Stimulated activated CD4-positive, alpha-beta T cell treated with anti-CD3 and anti-CD28 coated beads, Interleukin-1b, Interleukin-23, amount 100 ng/mL, for 1 hour (primary cell): Measurements from ENCODE around the gene DEGS2.

Experiments
- DNase-seq, 2 donors: peaks; one replicate each; pipeline ENCODE4 v3.0.0-alpha.2; 2020; ENCODE audit warnings: low read depth in 2 of 2

Gene DEGS2

DNA sequence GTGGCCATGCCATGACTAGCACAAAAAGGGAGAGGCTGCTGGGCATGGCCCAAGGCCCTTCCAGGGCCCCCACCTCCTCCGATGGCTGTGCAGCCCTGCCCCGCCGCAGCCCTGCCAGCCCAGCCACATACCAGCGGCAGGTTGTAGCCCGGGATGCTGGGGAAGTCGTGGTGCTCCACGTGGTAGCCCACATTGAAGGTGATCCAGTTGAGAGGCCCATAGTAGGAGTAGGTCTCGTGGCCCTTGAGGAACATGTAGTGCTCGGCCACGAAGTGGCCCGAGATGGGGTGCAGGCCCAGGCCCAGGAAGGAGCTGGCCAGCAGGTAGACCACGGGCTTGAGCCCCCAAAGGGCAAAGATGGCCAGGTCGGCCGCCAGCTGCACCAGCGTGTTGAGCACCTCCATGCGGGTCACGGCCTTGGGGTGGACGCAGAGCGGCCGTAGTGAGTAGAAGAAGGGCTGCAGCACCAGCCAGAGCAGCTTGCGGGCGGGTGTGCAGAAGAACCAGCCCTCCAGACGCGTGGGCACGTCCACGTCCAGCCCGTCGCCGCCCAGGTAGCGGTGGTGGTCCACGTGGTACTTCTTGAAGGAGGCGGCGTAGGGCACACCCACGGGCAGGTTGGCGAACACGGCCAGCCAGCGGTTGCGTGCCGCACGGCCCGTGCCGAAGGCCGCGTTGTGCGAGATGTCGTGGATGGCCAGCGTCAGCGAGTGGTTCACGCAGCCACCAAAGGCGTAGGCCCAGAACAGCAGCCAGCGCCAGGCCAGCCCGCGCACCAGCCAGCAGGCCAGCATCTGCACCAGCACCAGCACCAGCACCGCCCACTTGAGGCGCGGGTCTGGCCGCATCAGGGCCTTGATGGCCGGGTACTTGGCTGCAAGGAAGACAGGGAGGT is 10.4 kb downstream of the DEGS2 start:
- no peak for DNase-seq

GRCh38 chr14:100147691-100148464 is 11.6 kb downstream of the DEGS2 start:
- DNase-seq, result no peak

- peak; percentile 17 to 19 for DNase-seq
These were observed 12.2 kb downstream of the DEGS2 start for GRCh38 chr14:100147181-100147631.

DNA sequence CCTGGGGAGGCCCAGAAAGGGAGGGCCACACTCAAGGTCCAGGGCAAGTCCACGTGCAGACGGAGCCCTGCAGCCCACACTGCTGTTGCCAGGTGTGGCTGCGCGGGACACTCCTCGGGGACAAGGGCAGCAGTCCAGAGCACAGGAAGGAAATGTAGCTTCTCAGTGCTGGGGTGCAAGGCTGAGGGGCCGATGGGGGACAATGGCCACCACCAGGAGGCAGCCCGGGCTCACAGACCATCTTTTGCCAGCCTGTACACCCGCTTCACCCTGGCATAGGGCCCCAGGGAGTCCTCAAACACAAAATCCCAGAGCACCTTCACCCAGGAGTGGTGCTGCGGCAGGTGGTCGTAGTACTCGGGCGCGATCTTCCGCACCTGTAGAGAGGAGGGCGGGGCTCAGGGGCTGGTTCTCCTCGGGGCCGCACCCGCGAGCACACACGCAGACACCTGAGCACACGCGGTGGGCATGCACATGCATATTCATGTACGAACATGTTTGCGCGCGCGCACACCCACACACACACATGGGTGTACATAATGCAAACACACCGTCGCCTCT is 12.8 kb downstream of the DEGS2 start:
- DNase-seq, result no peak

DNA sequence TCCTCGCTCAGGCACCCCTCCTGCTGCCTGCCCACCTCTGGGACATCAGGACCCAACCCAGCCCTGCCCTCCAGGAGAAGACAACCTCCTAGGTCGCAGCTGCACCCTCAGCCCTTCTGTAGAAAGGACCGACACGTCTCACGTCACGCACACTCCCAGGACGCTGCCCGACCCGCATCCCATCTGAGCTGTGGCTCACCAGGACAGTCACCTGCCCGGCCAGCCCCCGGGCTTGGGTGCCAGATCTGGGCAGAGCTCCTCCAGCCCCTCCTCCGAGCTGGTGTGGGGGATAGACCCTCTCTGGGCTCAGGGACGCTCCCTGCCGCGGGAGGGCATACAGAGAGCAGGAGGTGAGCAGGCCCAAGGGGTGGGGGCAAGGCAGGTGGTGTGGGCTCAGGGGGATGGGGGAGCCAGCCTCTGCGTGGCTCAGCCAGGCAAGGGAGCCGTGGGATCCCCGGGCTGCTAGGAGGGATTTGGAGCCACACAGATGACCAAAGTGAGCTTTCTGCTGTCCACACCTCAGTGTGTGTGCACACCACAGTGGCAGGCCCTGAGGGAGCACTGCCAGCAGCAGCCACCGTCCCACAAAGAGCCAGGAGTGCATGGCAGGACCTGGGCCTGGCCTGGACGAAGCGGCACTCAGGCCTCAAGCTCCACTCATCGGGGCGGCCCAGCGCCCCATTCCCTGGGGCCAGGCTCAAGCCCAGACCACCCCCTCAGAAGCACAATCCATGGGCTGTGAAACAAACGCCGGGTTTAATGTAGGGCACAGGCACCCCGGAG is 13.6 kb downstream of the DEGS2 start:
- no peak for DNase-seq

GRCh38 chr14:100144996-100145646 is 14.3 kb downstream of the DEGS2 start:
- DNase-seq, result no peak

DNA sequence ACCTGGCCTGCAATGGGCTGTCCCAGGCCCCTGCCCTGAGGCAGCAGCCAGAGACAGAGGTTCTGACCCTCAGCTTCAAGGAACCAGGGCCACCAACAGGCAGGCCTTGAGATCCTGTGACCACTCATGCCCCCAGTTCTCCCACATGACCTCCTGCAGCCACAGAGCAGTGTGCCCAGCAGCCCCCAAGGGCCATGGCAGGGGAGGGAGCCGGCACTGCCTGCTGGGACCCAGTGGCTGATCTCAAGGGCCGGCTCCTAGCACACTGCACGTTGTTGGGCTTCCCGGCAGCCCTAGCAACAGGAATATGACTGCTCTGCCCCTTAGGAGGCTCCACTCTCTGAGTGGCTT is 14.8 kb downstream of the DEGS2 start:
- no peak for DNase-seq

GRCh38 chr14:100143934-100144333 is 15.5 kb downstream of the DEGS2 start:
- no peak for DNase-seq

GRCh38 chr14:100143523-100143922 is 15.9 kb downstream of the DEGS2 start:
- no peak for DNase-seq

GRCh38 chr14:100142073-100143040 is 17.1 kb downstream of the DEGS2 start:
- DNase-seq, result no peak

- no peak for DNase-seq
These were observed 18.3 kb downstream of the DEGS2 start for GRCh38 chr14:100141098-100141497.

- no peak for DNase-seq
These were observed 18.9 kb downstream of the DEGS2 start for GRCh38 chr14:100140452-100141078.

DNA sequence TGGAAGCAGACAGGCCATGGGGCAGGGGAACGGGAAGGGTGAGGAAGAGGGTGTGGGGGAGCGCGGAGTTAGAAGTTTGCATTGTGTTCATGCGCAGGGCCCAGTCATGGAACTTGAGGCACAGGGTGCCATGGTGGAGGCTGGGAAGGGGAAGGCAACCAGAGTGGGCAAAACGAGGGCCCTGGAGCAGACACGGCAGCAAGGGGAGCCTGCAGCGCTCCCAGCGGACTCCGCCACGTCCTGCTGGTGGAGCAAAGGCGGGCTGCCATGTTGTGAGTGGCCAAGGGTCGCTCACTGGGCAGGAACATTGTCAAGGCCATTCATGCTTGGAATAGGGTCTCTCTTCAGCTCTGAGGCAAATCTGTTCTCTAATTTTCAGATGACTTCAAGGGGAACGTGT is 20.5 kb downstream of the DEGS2 start:
- DNase-seq, result no peak

DNA sequence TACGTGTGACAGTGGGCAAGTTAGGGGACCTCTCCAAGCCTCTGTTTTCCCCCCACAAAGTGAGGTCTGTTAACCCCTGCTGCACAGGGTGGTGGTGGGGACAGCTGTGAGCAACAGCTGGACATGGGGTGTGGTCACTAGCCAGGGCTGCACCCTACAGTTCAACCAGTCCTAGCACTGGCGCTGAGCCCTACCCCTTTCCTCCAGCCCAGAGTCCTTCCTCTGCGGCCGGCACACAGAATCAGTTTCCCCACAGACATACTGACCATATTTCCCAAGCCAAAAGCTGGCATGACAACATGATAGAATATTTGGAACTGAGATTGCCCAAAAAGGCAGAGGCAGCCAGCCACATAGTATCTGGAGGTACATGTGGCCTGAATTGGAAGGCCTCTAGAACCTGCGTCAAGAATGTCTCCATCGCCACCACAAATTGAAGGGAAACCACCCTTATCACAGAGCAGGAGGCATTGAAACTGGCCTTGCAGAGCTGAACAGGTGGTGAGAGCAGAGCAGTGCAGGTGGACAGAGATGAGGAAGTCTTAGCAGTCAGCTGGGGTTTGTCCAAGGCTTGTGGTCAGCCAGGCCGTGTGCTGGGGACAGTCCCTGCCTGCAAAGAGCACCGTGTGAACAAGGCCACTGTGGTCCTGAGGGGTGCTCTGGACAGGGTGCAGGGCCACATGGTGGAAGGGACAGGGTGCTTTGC is 21.2 kb downstream of the DEGS2 start:
- DNase-seq, result no peak

DNA sequence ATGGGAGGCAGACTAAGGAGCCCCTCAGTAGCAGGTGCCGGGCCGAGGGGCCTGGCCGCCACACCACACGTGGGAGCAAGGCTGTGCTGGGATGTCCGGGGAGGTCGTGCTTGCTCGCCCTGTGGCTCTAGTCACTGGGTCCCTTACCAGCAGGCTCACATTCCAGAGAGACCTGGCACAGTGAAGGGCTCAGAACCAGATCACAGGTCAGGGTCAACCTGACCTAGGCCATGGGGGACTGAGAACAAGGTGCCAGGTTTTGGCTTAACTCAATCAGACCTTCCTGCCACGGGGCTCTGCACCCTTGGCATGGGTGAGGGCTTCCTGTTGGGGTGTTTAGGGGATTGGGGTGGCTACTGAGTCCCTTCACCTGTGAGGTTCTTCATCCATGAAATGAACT is 22.3 kb downstream of the DEGS2 start:
- DNase-seq, result no peak

GRCh38 chr14:100135784-100136183 is 23.7 kb downstream of the DEGS2 start:
- no peak for DNase-seq

DNA sequence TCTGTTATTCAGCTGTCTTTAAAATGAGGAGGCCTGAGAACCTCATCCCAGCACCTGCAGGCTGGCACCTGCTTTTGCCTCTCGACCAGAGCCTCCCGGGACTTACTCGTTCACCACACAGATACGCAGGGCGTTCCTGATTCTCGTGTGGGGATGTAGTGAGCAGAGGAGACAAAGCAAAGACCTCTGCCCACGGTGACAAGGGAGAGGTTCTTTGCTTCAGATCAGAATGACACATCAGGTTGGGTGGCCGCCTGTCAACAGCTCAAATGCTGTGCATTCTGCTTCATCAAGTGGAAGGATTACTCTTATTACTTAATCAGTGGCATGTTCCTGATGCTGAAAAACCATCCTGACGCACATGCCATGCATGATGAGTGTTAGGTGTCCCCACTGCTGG is 24.4 kb downstream of the DEGS2 start:
- DNase-seq, result no peak

DNA sequence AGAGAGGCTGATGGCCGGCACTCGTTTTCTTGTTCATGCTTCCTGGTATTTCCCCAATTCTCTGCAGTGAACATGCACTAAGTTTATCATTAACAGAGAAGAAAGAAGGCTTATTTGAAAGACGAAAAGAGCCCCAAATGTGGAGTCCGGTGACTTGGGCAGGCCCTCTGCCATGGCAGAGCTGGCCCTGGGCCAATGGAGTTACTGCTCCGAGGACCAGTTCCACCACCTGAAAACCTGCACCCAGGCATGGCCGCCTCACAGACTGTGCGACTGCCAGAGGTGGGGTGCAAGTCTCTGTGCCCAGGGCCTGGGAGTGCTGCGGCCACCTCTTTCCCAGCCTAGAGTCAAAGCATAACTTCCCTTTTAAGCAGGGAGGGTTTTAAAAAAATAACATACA is 24.9 kb downstream of the DEGS2 start:
- no peak for DNase-seq

DNA sequence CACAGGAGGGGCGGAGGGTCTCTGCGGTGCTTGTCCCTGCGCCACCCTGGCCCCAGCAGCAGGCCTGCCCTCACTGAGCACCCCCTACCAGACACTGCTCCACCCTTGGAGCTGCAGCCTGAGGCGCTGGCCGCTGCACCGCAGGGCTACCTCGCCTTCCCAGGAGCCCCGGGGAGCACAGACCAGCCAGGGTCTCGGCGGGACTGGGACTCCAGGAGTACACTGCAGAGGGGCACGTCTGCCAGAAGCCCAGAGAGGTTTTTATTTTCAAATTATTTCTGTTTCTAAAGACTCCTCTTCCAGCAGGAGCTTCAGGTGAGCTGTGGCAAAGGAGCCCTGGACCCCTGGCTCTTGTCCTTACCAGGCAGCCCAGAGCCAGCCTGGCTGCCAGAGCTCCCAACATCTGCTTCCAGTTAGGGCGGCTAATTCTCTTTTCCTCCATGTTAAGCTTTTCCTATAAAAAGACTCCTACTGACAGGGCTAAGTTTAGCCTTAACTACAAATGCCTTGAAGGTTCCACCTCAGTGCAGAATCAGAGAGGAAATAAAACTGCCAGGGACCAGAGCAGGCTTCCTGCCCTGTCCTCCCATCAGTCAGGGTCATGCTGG is 26.4 kb downstream of the DEGS2 start:
- DNase-seq, result no peak
